IMR-90 (cell line): ENCODE measurements around the gene RAVER2. TPM values are rescaled to one million over a fixed set of nuclear protein-coding genes. Genes with fewer than 3 reads are reported as not detected.

Source experiments
- ATAC-seq: fragments of 200-7000 bp; cut with Tn5 transposase; 2 replicates; pipeline ENCODE4 v1.9.1; 2020; ENCODE audit warnings: low read depth, mild to moderate bottlenecking, moderate library complexity
- BruUV-seq: library from RNA; stranded (reverse); fragments of 400-500 nt; replicated peaks from 2 replicates; lab custom pipeline; 2021; lab: Mats Ljungman, UMichigan
- CTCF ChIA-PET: fragments of 300-600 bp; formaldehyde crosslinking; extraction: SDS; loops from one replicate; lab custom pipeline; 2021; ENCODE audit warnings: antibody characterized with exemption; lab: Yijun Ruan, JAX
- POLR2A ChIA-PET: fragments of 300-600 bp; sonication (Branson Sonifier 250); formaldehyde crosslinking; loops from one replicate; lab custom pipeline; 2022; ENCODE audit warnings: antibody characterized with exemption; ENCODE audit not compliant: unreplicated experiment; lab: Charles Lee
- DNase-seq: peaks from one replicate; pipeline ENCODE4 v3.0.0; 2013
- H2AFZ ChIP-seq: replicated peaks from 2 replicates; pipeline ENCODE3; 2013; ENCODE audit warnings: low read length, mild to moderate bottlenecking; ENCODE audit not compliant: poor library complexity
- H2AK5ac ChIP-seq: 2 replicates; pipeline ENCODE4 v1.6.1; 2013; ENCODE audit warnings: low read depth, low read length, inconsistent platforms
- H2AK9ac ChIP-seq: replicated peaks from 2 replicates; pipeline ENCODE3; 2013; ENCODE audit warnings: mild to moderate bottlenecking, low read depth, low read length, moderate library complexity; ENCODE audit not compliant: poor library complexity
- H2BK120ac ChIP-seq: 2 replicates; pipeline ENCODE4 v1.6.1; 2013; ENCODE audit warnings: low read depth, low read length, inconsistent platforms
- H2BK15ac ChIP-seq: 3 replicates; pipeline ENCODE4 v1.6.1; 2013; ENCODE audit warnings: low read depth, low read length, inconsistent platforms
- H2BK20ac ChIP-seq: 2 replicates; pipeline ENCODE4 v1.6.1; 2013; ENCODE audit warnings: low read depth, mild to moderate bottlenecking, inconsistent platforms, low read length, moderate library complexity
- H2BK5ac ChIP-seq: 2 replicates; pipeline ENCODE4 v1.6.1; 2013; ENCODE audit warnings: mild to moderate bottlenecking, low read depth, low read length, inconsistent platforms; ENCODE audit not compliant: poor library complexity, severe bottlenecking
- H3K14ac ChIP-seq: replicated peaks from 2 replicates; pipeline ENCODE4 v1.6.1; 2013; ENCODE audit warnings: low read depth, low read length, inconsistent platforms
- H3K18ac ChIP-seq: 2 replicates; pipeline ENCODE4 v1.6.1; 2013; ENCODE audit warnings: low read depth, low read length, control low read depth
- H3K23ac ChIP-seq: 2 replicates; pipeline ENCODE4 v1.6.1; 2013; ENCODE audit warnings: low read depth, low read length, inconsistent platforms
- H3K27ac ChIP-seq: 2 replicates; pipeline ENCODE4 v1.5.1; 2013; ENCODE audit warnings: mild to moderate bottlenecking, control low read depth, low read length; ENCODE audit not compliant: insufficient read depth
- H3K27me3 ChIP-seq: 2 replicates; pipeline ENCODE4 v1.6.1; 2013; ENCODE audit warnings: low read length; ENCODE audit not compliant: control insufficient read depth, insufficient read depth
- H3K36me3 ChIP-seq: 2 replicates; pipeline ENCODE4 v1.6.1; 2013; ENCODE audit warnings: low read length, mixed read lengths; ENCODE audit not compliant: control insufficient read depth, insufficient read depth
- H3K4ac ChIP-seq: 2 replicates; pipeline ENCODE4 v1.6.1; 2013; ENCODE audit warnings: low read depth, low read length, inconsistent platforms
- H3K4me1 ChIP-seq: 2 replicates; pipeline ENCODE4 v1.6.1; 2013; ENCODE audit warnings: low read length, mixed read lengths; ENCODE audit not compliant: control insufficient read depth, insufficient read depth
- H3K4me2 ChIP-seq: 2 replicates; pipeline ENCODE4 v1.6.1; 2013; ENCODE audit warnings: low read depth, mild to moderate bottlenecking, control low read depth, low read length, moderate library complexity
- H3K4me3 ChIP-seq: 2 replicates; pipeline ENCODE4 v1.5.1; 2013; ENCODE audit warnings: low read depth, mild to moderate bottlenecking, control low read depth, low read length, moderate library complexity; ENCODE audit not compliant: insufficient read depth
- H3K56ac ChIP-seq: 2 replicates; pipeline ENCODE4 v1.6.1; 2013; ENCODE audit warnings: low read length, inconsistent platforms; ENCODE audit not compliant: insufficient read depth; ENCODE audit errors: extremely low read depth
- H3K79me1 ChIP-seq, 2 experiments: 2 replicates each; pipeline ENCODE4 v1.6.1; 2013; ENCODE audit warnings: low read length in 2 of 2, inconsistent platforms in 1 of 2, low read depth in 1 of 2
- H3K9ac ChIP-seq: 2 replicates; pipeline ENCODE4 v1.6.1; 2013; ENCODE audit warnings: low read depth, low read length, control low read depth
- H3K9me1 ChIP-seq: 2 replicates; pipeline ENCODE4 v1.6.1; 2013; ENCODE audit warnings: low read length, inconsistent platforms; ENCODE audit not compliant: insufficient read depth
- H3K9me3 ChIP-seq: 2 replicates; pipeline ENCODE4 v1.6.1; 2013; ENCODE audit warnings: low read length; ENCODE audit not compliant: control insufficient read depth, insufficient read depth
- H4K20me1 ChIP-seq: 2 replicates; pipeline ENCODE4 v1.6.1; 2013; ENCODE audit warnings: low read length, inconsistent platforms; ENCODE audit not compliant: insufficient read depth
- H4K5ac ChIP-seq: 2 replicates; pipeline ENCODE4 v1.6.1; 2013; ENCODE audit warnings: mild to moderate bottlenecking, low read depth, low read length, control low read depth
- H4K8ac ChIP-seq, 2 experiments: 2 replicates each; pipeline ENCODE4 v1.6.1; 2013; ENCODE audit warnings: low read depth in 2 of 2, low read length in 2 of 2, control low read depth in 1 of 2, inconsistent platforms in 1 of 2
- H4K91ac ChIP-seq: 2 replicates; pipeline ENCODE4 v1.6.1; 2013; ENCODE audit warnings: low read depth, low read length, inconsistent platforms; ENCODE audit not compliant: insufficient read depth
- BHLHE40 ChIP-seq: fragments of 150-350 bp; IDR thresholded peaks from 2 replicates; pipeline ENCODE4 v1.6.1; 2016; ENCODE audit warnings: mild to moderate bottlenecking, low read depth, low read length
- CEBPB ChIP-seq: IDR thresholded peaks from 2 replicates; pipeline ENCODE4 v1.6.1; 2012; ENCODE audit warnings: low read depth, low read length, improper control_type of control experiment
- CHD1 ChIP-seq: IDR thresholded peaks from 2 replicates; pipeline ENCODE4 v1.6.1; 2012; ENCODE audit warnings: low read depth, low read length, improper control_type of control experiment
- FOS ChIP-seq: fragments of 150-350 bp; IDR thresholded peaks from 2 replicates; pipeline ENCODE4 v1.6.1; 2016; ENCODE audit warnings: low read depth, low read length
- MAFK ChIP-seq: IDR thresholded peaks from 2 replicates; pipeline ENCODE4 v1.6.1; 2012; ENCODE audit warnings: low read depth, low read length, improper control_type of control experiment
- MAZ ChIP-seq: IDR thresholded peaks from 2 replicates; pipeline ENCODE4 v1.6.1; 2012; ENCODE audit warnings: low read depth, mild to moderate bottlenecking, low read length, improper control_type of control experiment, moderate library complexity, borderline replicate concordance
- NFE2L2 ChIP-seq: fragments of 150-350 bp; IDR thresholded peaks from 2 replicates; pipeline ENCODE4 v1.6.1; 2016; ENCODE audit warnings: low read depth, mild to moderate bottlenecking, low read length
- POLR2A ChIP-seq: IDR thresholded peaks from 2 replicates; pipeline ENCODE4 v1.6.1; 2012; ENCODE audit warnings: mild to moderate bottlenecking, low read depth, low read length
- RAD21 ChIP-seq: IDR thresholded peaks from 2 replicates; pipeline ENCODE4 v1.6.1; 2012; ENCODE audit warnings: low read length, improper control_type of control experiment
- RCOR1 ChIP-seq: IDR thresholded peaks from 2 replicates; pipeline ENCODE4 v1.6.1; 2012; ENCODE audit warnings: mild to moderate bottlenecking, low read length, improper control_type of control experiment; ENCODE audit not compliant: insufficient replicate concordance
- RFX5 ChIP-seq: IDR thresholded peaks from 2 replicates; pipeline ENCODE4 v1.8.0; 2012; ENCODE audit warnings: low read depth, mild to moderate bottlenecking, low read length, moderate library complexity
- SMC3 ChIP-seq: fragments of 150-350 bp; IDR thresholded peaks from 2 replicates; pipeline ENCODE4 v1.6.1; 2016; ENCODE audit warnings: low read depth, mild to moderate bottlenecking, antibody characterized with exemption, low read length, moderate library complexity
- WGBS, 2 experiments: methylation state at CpG; one replicate each; pipeline versions ENCODE4 v1.1.5 to v1.1.7; 2013; ENCODE audit warnings: missing lambda C conversion rate in 2 of 2; ENCODE audit not compliant: insufficient read length in 1 of 2; ENCODE audit errors: extremely low coverage in 2 of 2; 5-methylcytosine and 5-hydroxymethylcytosine counted together
- dilution Hi-C: fragments of 300-500 bp; cut with HindIII; formaldehyde crosslinking; loops from one replicate; pipeline ENCODE4 v1.14.3; 2018; ENCODE audit warnings: low sequenced_read_pairs; ENCODE audit not compliant: unreplicated experiment
- in situ Hi-C: fragments of 300-500 bp; cut with MboI; formaldehyde crosslinking; loops from 3 replicates; pipeline ENCODE4 v1.14.3; 2019; ENCODE audit warnings: low sequenced_read_pairs, inconsistent platforms, mixed read lengths
- intact Hi-C: fragments of 100-400 bp; cut with micrococcal nuclease; formaldehyde crosslinking; loops from 2 replicates; pipeline ENCODE4 v1.10.0; 2022
- polyA plus RNA-seq, 3 experiments: library from polyadenylated mRNA; depleted of rRNA; stranded (reverse); fragments of >200 nt; gene quantifications; 2 replicates each; pipeline ENCODE4 v1.2.3, GENCODE V29; 2012; ENCODE audit warnings: low replicate concordance in 1 of 3
- total RNA-seq: library from RNA; depleted of rRNA; stranded (reverse); fragments of >200 nt; gene quantifications from 2 replicates; pipeline ENCODE4 v1.2.3, GENCODE V29; 2012
- TF ChIP-seq, protein P1 (sequence below): fragments of 150-350 bp; IDR thresholded peaks from 2 replicates; pipeline ENCODE4 v1.6.1; 2016; ENCODE audit warnings: low read depth, mild to moderate bottlenecking, low read length, moderate library complexity, borderline replicate concordance
- TF ChIP-seq, protein P2 (sequence below): conservative IDR thresholded peaks from 2 replicates; pipeline ENCODE4 v1.5.1; 2012; ENCODE audit warnings: mild to moderate bottlenecking, low read depth, low read length, improper control_type of control experiment
- TF ChIP-seq, protein P3 (sequence below): fragments of 150-350 bp; IDR thresholded peaks from 2 replicates; pipeline ENCODE4 v1.6.1; 2017; ENCODE audit warnings: mild to moderate bottlenecking, antibody characterized with exemption, low read length, low read depth

RAVER2 gene
- total and polyA plus RNA-seq, 2 of the 4 experiments (the other 2 are of a cell fraction) = 3.7 to 6.1 TPM

DNA sequence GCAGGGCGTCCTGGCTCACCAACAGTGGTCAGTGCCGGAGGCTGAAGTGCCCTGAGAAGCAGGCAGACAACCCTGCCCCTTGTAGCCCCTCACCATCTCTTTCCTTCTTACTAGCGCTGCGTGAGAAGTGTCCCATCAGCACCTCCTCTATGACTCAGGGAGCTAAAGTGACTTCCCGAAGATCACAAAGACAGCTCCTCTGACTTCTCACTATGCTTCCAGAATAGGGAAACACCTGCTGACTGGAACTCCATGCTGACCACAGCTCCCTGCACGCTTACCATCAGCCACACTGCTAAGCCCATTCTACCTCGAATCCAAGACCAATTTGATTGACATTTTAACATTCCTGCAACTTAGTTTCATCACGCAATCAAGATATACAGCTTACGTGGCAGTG, 128.7 kb downstream of the RAVER2 start:
- no peak overlapping the region for H3K4me2 ChIP-seq
- H3K79me1 ChIP-seq = peaks cover 10 to 43% of the 10 kb centered on the region in 2 experiments; a peak in 3 of 4 replicates
- H3K4me3 ChIP-seq = no peak overlapping the region
- H2BK5ac ChIP-seq = no peak overlapping the region
- WGBS, 2 experiments = 89% methylated on average over 3 of the region's 9 CpGs; no CpG with 5 or more reads in 1 of the 2 experiments
- H3K14ac ChIP-seq = no peak overlapping the region
- dilution Hi-C loops (no loop called here), in situ Hi-C loops (no loop called here), intact Hi-C loops (no loop called here)
- H2BK120ac ChIP-seq = no peak overlapping the region
- H3K23ac ChIP-seq = no peak overlapping the region
- no peak overlapping the region for H3K27ac ChIP-seq
- H3K27me3 ChIP-seq = no peaks in the 10 kb centered on the region
- H2BK15ac ChIP-seq = no peak overlapping the region
- TF ChIP-seq, protein P1, sequence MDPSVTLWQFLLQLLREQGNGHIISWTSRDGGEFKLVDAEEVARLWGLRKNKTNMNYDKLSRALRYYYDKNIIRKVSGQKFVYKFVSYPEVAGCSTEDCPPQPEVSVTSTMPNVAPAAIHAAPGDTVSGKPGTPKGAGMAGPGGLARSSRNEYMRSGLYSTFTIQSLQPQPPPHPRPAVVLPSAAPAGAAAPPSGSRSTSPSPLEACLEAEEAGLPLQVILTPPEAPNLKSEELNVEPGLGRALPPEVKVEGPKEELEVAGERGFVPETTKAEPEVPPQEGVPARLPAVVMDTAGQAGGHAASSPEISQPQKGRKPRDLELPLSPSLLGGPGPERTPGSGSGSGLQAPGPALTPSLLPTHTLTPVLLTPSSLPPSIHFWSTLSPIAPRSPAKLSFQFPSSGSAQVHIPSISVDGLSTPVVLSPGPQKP = no peak
- TF ChIP-seq POLR2A = no peak
- no peak for TF ChIP-seq CEBPB
- TF ChIP-seq, protein P2, sequence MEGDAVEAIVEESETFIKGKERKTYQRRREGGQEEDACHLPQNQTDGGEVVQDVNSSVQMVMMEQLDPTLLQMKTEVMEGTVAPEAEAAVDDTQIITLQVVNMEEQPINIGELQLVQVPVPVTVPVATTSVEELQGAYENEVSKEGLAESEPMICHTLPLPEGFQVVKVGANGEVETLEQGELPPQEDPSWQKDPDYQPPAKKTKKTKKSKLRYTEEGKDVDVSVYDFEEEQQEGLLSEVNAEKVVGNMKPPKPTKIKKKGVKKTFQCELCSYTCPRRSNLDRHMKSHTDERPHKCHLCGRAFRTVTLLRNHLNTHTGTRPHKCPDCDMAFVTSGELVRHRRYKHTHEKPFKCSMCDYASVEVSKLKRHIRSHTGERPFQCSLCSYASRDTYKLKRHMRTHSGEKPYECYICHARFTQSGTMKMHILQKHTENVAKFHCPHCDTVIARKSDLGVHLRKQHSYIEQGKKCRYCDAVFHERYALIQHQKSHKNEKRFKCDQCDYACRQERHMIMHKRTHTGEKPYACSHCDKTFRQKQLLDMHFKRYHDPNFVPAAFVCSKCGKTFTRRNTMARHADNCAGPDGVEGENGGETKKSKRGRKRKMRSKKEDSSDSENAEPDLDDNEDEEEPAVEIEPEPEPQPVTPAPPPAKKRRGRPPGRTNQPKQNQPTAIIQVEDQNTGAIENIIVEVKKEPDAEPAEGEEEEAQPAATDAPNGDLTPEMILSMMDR = no peak
- TF ChIP-seq RAD21 = no peak
- TF ChIP-seq, protein P3, sequence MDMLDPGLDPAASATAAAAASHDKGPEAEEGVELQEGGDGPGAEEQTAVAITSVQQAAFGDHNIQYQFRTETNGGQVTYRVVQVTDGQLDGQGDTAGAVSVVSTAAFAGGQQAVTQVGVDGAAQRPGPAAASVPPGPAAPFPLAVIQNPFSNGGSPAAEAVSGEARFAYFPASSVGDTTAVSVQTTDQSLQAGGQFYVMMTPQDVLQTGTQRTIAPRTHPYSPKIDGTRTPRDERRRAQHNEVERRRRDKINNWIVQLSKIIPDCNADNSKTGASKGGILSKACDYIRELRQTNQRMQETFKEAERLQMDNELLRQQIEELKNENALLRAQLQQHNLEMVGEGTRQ = no peak
- no peak for TF ChIP-seq FOS
- no peak for TF ChIP-seq RCOR1
- no peak for TF ChIP-seq RFX5
- no peak for TF ChIP-seq NFE2L2
- no peak for TF ChIP-seq BHLHE40
- no peak for TF ChIP-seq MAFK
- TF ChIP-seq MAZ = no peak
- TF ChIP-seq SMC3 = no peak
- TF ChIP-seq CHD1 = no peak
- no peaks in the 10 kb centered on the region; the same call in 1 of the 2 replicates for H3K9me1 ChIP-seq
- DNase-seq (no peak), ATAC-seq (no peak)
- H4K91ac ChIP-seq = no peak overlapping the region
- no peaks in the 10 kb centered on the region for H3K9me3 ChIP-seq
- H2AK9ac ChIP-seq = no peak overlapping the region
- H2AK5ac ChIP-seq = no peak overlapping the region
- no TSS peak for BruUV-seq
- no peak overlapping the region for H3K56ac ChIP-seq
- no peak overlapping the region for H4K5ac ChIP-seq
- peaks cover 47% of the 10 kb centered on the region for H3K36me3 ChIP-seq
- no peak overlapping the region for H3K9ac ChIP-seq
- no peaks in the 10 kb centered on the region for H3K4me1 ChIP-seq
- no peak overlapping the region for H2AFZ ChIP-seq
- H3K18ac ChIP-seq = no peak overlapping the region
- H4K20me1 ChIP-seq = no peaks in the 10 kb centered on the region; the same call in 1 of the 2 replicates
- H3K4ac ChIP-seq = no peak overlapping the region
- H2BK20ac ChIP-seq = no peak overlapping the region
- no peak overlapping the region for H4K8ac ChIP-seq
- ChIA-PET POLR2A (no interaction called here), CTCF (no interaction called here)
